ENCODE measurements around the gene CNP.

CNP gene

DNA sequence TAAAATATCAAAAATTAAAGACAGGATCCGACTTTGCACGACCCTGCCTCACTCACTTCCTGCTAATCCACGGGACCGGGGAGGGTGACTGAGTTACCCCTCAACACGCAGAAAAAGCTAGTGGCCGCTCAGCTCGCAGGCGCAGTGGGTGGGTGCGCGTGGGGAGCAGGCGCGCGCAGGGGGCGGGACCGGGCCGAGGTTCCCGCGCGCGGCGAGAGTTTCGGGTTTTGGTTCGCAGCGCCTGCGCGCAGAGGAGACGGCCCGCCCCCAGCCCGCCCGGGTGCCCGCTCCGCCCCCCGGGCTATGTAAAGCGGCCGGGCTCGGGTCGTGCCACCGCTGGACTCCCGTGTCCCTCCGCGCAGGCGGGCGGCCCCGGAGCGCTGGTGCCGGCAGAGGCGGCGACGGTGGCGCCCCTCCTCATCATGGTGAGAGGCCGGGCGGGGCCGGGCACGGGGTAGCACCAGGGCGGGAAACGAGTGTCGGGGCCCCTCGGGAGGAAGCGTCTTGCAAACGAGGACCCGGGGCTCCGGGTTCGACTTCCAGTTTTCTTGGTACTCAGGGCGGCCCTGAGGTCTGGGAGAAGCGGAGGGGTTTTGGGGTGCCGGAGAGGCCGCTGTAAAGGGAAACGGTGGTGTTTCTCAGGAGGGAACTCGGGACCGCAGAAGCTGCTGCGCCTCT, at the start of gene CNP:
Gene CNP (plus strand): TSS at position 333 of the 678 bp plus-strand sequence. CDS start 90 bp downstream, at position 423.
- DNase-seq (ENCODE audit: low read depth) = peak; percentile 55
- TF ChIP-seq CTCF (IDR thresholded peaks at IDR 0.05; ENCODE audit: low read depth, low read length, missing control alignments) = no peak
- in situ Hi-C loops (cut with HindIII; ENCODE audit: low sequenced_read_pairs) = loop anchor here (5.0 to 25.0 kb wide), 2 partner anchors 146 to 229 kb away; partner anchors contain the start of genes DHX58 and HAP1
- H3K4me3 ChIP-seq (ENCODE audit: low read depth, low read length) = peak within 1 kb of the TSS; percentile 92

- TF ChIP-seq CTCF (IDR thresholded peaks at IDR 0.05; ENCODE audit: low read depth, low read length, missing control alignments) = no peak
- H3K4me3 ChIP-seq (ENCODE audit: low read depth, low read length) = peak overlapping the region; percentile 93
- in situ Hi-C loops (cut with HindIII; ENCODE audit: low sequenced_read_pairs) = no loop called here
- DNase-seq (ENCODE audit: low read depth) = peak; percentile 38
These were observed 49.4 kb upstream of the CNP start for GRCh38 chr17:41917192-41917591.

- no peak for DNase-seq (ENCODE audit: low read depth)
- TF ChIP-seq CTCF (IDR thresholded peaks at IDR 0.05; ENCODE audit: low read depth, low read length, missing control alignments) = no peak
- H3K4me3 ChIP-seq (ENCODE audit: low read depth, low read length) = peak overlapping the region; percentile 93
- in situ Hi-C loops (cut with HindIII; ENCODE audit: low sequenced_read_pairs) = no loop called here
These were observed 48.8 kb upstream of the CNP start for GRCh38 chr17:41917679-41918313.

GRCh38 chr17:41918314-41919164, 48.1 kb upstream of the CNP start, which contains the start of gene ACLY:
Gene ACLY, minus strand, starts transcription at chr17:41918951. Its CDS starts 5,078 bp downstream, at chr17:41913873.
- DNase-seq (ENCODE audit: low read depth) = peak; percentile 91
- H3K4me3 ChIP-seq (ENCODE audit: low read depth, low read length) = peak within 1 kb of the TSS; percentile 93
- TF ChIP-seq CTCF (IDR thresholded peaks at IDR 0.05; ENCODE audit: low read depth, low read length, missing control alignments) = no peak
- in situ Hi-C loops (cut with HindIII; ENCODE audit: low sequenced_read_pairs) = no loop called here

- no peak for TF ChIP-seq CTCF (IDR thresholded peaks at IDR 0.05; ENCODE audit: low read depth, low read length, missing control alignments)
- peak; percentile 27 for DNase-seq (ENCODE audit: low read depth)
- in situ Hi-C loops (cut with HindIII; ENCODE audit: low sequenced_read_pairs) = no loop called here
- peak overlapping the region; percentile 93 for H3K4me3 ChIP-seq (ENCODE audit: low read depth, low read length)
These were observed 47.3 kb upstream of the CNP start for GRCh38 chr17:41919165-41919817.
